Ovary (tissue), 3 donors: Measurements from ENCODE around the gene RAPGEF6.
A peak's percentile ranks its signal among the peaks of the same experiment; 100 is the strongest.

Experiments
- POLR2A ChIP-seq: fragments of 450-650 bp; IDR thresholded peaks from one replicate; pipeline ENCODE4 v1.6.1; 2017; ENCODE audit warnings: antibody characterized with exemption, mild to moderate bottlenecking, moderate library complexity
- TF ChIP-seq, protein P1 (sequence below), 3 donors: fragments of 450-650 bp in 2 of 3; fragments of 200-600 bp in 1 of 3; IDR thresholded peaks; one replicate each; pipeline versions ENCODE4 v1.5.1 to v1.8.0; 2016 to 2022; ENCODE audit warnings: antibody characterized with exemption in 3 of 3, mild to moderate bottlenecking in 1 of 3
- donor health status: DM: no; HTN: no; CAD: no.

DNA sequence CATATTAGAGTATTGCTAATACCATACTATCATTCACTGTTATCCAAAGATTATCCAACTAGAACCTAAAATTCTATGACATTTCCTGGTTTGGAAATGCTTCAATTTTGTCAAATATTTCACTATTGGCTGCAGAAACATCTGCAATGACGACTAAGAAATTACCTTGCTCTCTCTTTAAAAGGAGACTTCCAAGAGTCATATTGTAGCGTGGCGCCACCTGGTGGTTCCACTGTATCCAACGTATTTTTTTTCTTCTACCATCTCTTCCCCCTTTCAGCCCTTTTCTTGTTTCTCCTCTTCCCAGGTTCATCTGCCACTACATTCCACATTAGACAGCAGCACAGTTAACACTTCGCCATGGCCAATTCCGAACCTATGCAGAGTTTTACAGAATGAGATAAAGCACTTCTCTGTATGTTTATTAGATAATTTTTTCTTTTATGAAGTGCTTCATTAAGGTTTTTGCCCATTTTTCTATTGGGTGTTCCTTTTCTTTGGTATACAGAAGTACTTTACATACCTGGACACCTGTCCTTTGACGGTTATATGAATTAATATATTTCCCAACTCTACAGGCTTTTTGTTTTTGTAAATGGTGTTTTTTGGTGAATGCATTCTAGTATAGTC is 217.7 kb downstream of the RAPGEF6 start:
- TF ChIP-seq, protein P1, sequence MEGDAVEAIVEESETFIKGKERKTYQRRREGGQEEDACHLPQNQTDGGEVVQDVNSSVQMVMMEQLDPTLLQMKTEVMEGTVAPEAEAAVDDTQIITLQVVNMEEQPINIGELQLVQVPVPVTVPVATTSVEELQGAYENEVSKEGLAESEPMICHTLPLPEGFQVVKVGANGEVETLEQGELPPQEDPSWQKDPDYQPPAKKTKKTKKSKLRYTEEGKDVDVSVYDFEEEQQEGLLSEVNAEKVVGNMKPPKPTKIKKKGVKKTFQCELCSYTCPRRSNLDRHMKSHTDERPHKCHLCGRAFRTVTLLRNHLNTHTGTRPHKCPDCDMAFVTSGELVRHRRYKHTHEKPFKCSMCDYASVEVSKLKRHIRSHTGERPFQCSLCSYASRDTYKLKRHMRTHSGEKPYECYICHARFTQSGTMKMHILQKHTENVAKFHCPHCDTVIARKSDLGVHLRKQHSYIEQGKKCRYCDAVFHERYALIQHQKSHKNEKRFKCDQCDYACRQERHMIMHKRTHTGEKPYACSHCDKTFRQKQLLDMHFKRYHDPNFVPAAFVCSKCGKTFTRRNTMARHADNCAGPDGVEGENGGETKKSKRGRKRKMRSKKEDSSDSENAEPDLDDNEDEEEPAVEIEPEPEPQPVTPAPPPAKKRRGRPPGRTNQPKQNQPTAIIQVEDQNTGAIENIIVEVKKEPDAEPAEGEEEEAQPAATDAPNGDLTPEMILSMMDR (IDR thresholded peaks at IDR 0.05) = peak; percentile 50 to 68 (median 63)
- no peak for TF ChIP-seq POLR2A
